Measurements from ENCODE around the gene CFL1. TPM values are rescaled to one million over a fixed set of nuclear protein-coding genes. Genes with fewer than 3 reads are reported as not detected.

Gene CFL1
- polyA plus RNA-seq, 1 of the 3 experiments (the other 2 are of a cell fraction): 4,252 TPM

DNA sequence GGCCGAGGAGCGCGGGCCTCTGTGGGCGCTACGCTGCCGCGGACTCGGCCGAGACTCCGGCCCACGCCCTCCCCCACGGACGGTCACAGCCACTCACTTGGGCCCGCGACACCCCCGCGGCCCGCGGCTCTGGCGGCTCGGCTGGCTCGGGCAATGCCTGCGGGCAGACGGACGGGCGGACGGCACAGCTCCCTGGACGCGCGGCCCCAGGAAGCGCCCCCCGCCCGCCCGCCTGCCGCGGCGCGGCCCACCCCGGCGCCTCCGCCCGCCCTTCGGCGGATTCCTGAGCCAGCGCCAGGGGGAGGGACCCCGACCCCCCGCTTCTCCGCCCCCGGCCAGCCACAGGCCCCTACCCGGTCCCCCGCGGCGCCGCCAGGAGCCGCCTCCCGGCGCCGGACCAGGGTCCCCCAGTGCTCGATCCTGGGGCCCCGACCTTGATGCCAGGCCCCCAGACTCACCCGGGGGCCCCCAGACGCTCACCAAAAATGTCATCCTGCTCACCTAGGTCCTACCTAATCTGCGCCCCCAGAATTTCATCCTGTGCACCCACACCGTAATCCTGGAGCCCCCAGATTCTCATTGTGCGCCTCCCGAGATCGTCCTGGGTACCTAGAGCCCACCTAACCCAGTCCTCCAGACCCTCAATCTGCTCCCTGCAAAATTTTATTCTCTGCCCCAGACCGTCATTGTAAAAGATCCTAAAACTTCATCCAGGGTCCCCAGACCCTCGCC is 14.8 kb upstream of the CFL1 start, which contains the start of gene EFEMP2:
TSS of gene EFEMP2 (minus strand) at position 215 of the 732 bp plus-strand sequence. CDS start 446 bp downstream, outside the sequence.
- Histone ChIP-seq H3K4me1 (ENCODE audit: control insufficient read depth in 1 of 2, insufficient read depth in 2 of 2, low read depth in 1 of 2, low read length in 1 of 2) (peaks cover 19 to 26% of the 10 kb centered on the region in 2 experiments; a peak in 3 of 4 replicates), H3K9ac (peak within 1 kb of the TSS; percentile 70), H3K9me3 (no peaks in the 10 kb centered on the region), H3K79me2 (ENCODE audit: insufficient read depth) (peaks cover 29% of the 10 kb centered on the region), H3F3A (replicated peaks; ENCODE audit: insufficient read depth) (peaks cover 30% of the 10 kb centered on the region), H3K36me3 (replicated peaks in 1 of 2; ENCODE audit: control insufficient read depth in 1 of 2, insufficient read depth in 2 of 2, low read length in 1 of 2) (peaks cover 23 to 31% of the 10 kb centered on the region in 2 experiments), H3K4me3 (ENCODE audit: low read depth in 2 of 2, low read length in 1 of 2) (peak within 1 kb of the TSS; percentile 54 to 73), H3K27ac (ENCODE audit: low read depth in 2 of 2, low read length in 1 of 2) (peak within 1 kb of the TSS; percentile 77 to 93), H3K4me2 (peak within 1 kb of the TSS; percentile 97), H2AFZ (ENCODE audit: low read depth) (peak within 1 kb of the TSS; percentile 77; the same call in 1 of the 2 replicates), H3K9me2 (no peaks in the 10 kb centered on the region), H3K27me3 (ENCODE audit: insufficient read depth) (no peaks in the 10 kb centered on the region), H4K20me1 (ENCODE audit: insufficient read depth) (no peaks in the 10 kb centered on the region)
- DNase-seq: peak; percentile 79
- 10% methylated on average over 7 of the region's 69 CpGs for WGBS (ENCODE audit: low lambda C conversion rate)
- CTCF ChIA-PET: interaction anchor here (1.2 to 18.4 kb wide), 6 partner anchors 12 to 161 kb away, joined by 3 to 374 read pairs (median 7); partner anchors contain the start of genes CCDC85B, CTSW, FIBP and KAT5
- TF ChIP-seq FOXM1 (IDR thresholded peaks at IDR 0.05; ENCODE audit: low read depth) (no peak), SMC3 (IDR thresholded peaks at IDR 0.05; ENCODE audit: low read depth, low read length) (no peak), GATA2 (CRISPR knock-in tag; IDR thresholded peaks at IDR 0.05) (no peak), EZH2phosphoT487 (IDR thresholded peaks at IDR 0.05; ENCODE audit: borderline replicate concordance, low read depth) (no peak), TAF1 (IDR thresholded peaks at IDR 0.05; ENCODE audit: borderline replicate concordance, low read depth, low read length) (peak; percentile 20; the same call in 1 of the 2 replicates), RFX5 (IDR thresholded peaks at IDR 0.05; ENCODE audit: low read length) (no peak)
- TF ChIP-seq, protein P1, sequence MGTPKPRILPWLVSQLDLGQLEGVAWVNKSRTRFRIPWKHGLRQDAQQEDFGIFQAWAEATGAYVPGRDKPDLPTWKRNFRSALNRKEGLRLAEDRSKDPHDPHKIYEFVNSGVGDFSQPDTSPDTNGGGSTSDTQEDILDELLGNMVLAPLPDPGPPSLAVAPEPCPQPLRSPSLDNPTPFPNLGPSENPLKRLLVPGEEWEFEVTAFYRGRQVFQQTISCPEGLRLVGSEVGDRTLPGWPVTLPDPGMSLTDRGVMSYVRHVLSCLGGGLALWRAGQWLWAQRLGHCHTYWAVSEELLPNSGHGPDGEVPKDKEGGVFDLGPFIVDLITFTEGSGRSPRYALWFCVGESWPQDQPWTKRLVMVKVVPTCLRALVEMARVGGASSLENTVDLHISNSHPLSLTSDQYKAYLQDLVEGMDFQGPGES (IDR thresholded peaks at IDR 0.05; ENCODE audit: low read depth, low read length): no peak
- POLR2A ChIA-PET: interaction anchor here (2.2 to 4.8 kb wide), 3 partner anchors 10 to 18 kb away, joined by 11 to 59 read pairs (median 11); partner anchors contain the start of genes CCDC85B, CFL1 and MUS81

DNA sequence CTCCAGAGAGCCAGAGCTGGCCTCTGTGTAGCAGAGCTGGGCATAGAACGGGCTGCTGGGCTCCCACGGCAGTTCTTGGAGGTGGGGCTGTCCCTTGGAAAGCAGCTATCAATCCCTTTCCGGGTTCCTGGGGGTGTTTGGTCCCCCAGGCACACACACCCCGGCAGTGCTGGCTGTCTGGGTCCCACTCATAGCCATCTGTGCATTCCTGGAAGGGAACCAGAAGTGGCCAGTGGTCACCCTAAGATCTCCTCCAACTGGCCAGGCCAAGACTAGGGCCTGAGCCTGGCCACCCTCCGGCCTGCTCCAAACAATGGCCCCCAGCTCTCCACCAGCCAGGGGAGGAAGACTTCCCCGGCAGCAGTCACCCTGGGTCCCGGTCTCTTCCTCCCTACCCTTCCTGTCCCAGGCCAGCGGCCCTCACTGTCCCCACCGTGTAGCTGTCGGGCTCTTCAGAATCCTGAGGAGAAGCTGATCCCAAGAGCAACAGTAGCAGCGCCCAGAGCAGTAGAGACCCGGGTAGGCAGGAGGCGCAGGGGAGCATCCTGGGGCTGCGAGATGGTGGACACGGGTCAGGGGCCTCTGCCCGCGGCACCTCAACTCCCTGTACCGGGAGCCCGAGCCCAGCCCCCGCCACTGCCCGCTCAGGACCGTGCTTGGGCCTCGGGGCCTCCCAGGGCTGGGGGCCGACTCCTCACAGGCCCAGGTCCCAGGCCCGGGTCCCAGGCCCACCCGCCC is 14.0 kb upstream of the CFL1 start:
- H3K79me2 ChIP-seq (ENCODE audit: insufficient read depth): peaks cover 34% of the 10 kb centered on the region
- H3K36me3 ChIP-seq (replicated peaks in 1 of 2; ENCODE audit: control insufficient read depth in 1 of 2, insufficient read depth in 2 of 2, low read length in 1 of 2): peaks cover 31 to 37% of the 10 kb centered on the region in 2 experiments
- no peaks in the 10 kb centered on the region for H3K27me3 ChIP-seq (ENCODE audit: insufficient read depth)
- ChIA-PET CTCF (interaction anchor here (0.6 to 18.4 kb wide), 12 partner anchors 11 to 216 kb away, joined by 3 to 374 read pairs (median 4); partner anchors contain the start of genes CCDC85B, CTSW, FIBP and KAT5), POLR2A (interaction anchor here (0.5 to 4.8 kb wide), 10 partner anchors 8 to 669 kb away, joined by 3 to 59 read pairs (median 4); partner anchors contain the start of genes CCDC85B, CFL1, MALAT1 and MUS81)
- no peaks in the 10 kb centered on the region for H3K9me3 ChIP-seq
- no peaks in the 10 kb centered on the region for H4K20me1 ChIP-seq (ENCODE audit: insufficient read depth)
- H3K9me2 ChIP-seq: no peaks in the 10 kb centered on the region
- TF ChIP-seq, protein P2, sequence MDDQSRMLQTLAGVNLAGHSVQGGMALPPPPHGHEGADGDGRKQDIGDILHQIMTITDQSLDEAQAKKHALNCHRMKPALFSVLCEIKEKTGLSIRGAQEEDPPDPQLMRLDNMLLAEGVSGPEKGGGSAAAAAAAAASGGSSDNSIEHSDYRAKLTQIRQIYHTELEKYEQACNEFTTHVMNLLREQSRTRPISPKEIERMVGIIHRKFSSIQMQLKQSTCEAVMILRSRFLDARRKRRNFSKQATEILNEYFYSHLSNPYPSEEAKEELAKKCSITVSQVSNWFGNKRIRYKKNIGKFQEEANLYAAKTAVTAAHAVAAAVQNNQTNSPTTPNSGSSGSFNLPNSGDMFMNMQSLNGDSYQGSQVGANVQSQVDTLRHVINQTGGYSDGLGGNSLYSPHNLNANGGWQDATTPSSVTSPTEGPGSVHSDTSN (IDR thresholded peaks at IDR 0.05): no peak
- TF ChIP-seq MXI1 (IDR thresholded peaks at IDR 0.05; ENCODE audit: low read depth, low read length): no peak
- no peak for TF ChIP-seq FOXJ3 (CRISPR knock-in tag; IDR thresholded peaks at IDR 0.05)
- no peak for TF ChIP-seq JUND (IDR thresholded peaks at IDR 0.05)
- no peak for TF ChIP-seq RCOR1 (IDR thresholded peaks at IDR 0.05; ENCODE audit: low read length)
- no peak for TF ChIP-seq YY1 (IDR thresholded peaks at IDR 0.05; ENCODE audit: low read depth)
- H3K27ac ChIP-seq (ENCODE audit: low read depth in 2 of 2, low read length in 1 of 2): peak overlapping the region; percentile 77 to 93
- 26% methylated on average over 12 of the region's 26 CpGs for WGBS (ENCODE audit: low lambda C conversion rate)
- peak overlapping the region; percentile 70 for H3K9ac ChIP-seq
- no peak overlapping the region for H2AFZ ChIP-seq (ENCODE audit: low read depth)
- H3K4me2 ChIP-seq: peak overlapping the region; percentile 97
- H3K4me1 ChIP-seq (ENCODE audit: control insufficient read depth in 1 of 2, insufficient read depth in 2 of 2, low read depth in 1 of 2, low read length in 1 of 2): peaks cover 19 to 27% of the 10 kb centered on the region in 2 experiments; a peak in 3 of 4 replicates
- H3F3A ChIP-seq (replicated peaks; ENCODE audit: insufficient read depth): peaks cover 36% of the 10 kb centered on the region
- peak overlapping the region; percentile 54 to 73 for H3K4me3 ChIP-seq (ENCODE audit: low read depth in 2 of 2, low read length in 1 of 2)
- peak; percentile 75 for DNase-seq

Data from SK-N-SH (cell line).